COLO829 (cell line): ENCODE results near the gene MAGED2.
A peak's percentile ranks its signal among the peaks of the same experiment; 100 is the strongest.
"Not testable (repeated sequence)": the region's sequence is repeated elsewhere in the genome, so short reads cannot be mapped to it uniquely, and the experiment has no call there.

Source experiments
- DNase-seq: peaks from one replicate; pipeline ENCODE4 v3.0.0; 2012; ENCODE audit warnings: low spot score

MAGED2 gene, protein sequence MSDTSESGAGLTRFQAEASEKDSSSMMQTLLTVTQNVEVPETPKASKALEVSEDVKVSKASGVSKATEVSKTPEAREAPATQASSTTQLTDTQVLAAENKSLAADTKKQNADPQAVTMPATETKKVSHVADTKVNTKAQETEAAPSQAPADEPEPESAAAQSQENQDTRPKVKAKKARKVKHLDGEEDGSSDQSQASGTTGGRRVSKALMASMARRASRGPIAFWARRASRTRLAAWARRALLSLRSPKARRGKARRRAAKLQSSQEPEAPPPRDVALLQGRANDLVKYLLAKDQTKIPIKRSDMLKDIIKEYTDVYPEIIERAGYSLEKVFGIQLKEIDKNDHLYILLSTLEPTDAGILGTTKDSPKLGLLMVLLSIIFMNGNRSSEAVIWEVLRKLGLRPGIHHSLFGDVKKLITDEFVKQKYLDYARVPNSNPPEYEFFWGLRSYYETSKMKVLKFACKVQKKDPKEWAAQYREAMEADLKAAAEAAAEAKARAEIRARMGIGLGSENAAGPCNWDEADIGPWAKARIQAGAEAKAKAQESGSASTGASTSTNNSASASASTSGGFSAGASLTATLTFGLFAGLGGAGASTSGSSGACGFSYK

DNA sequence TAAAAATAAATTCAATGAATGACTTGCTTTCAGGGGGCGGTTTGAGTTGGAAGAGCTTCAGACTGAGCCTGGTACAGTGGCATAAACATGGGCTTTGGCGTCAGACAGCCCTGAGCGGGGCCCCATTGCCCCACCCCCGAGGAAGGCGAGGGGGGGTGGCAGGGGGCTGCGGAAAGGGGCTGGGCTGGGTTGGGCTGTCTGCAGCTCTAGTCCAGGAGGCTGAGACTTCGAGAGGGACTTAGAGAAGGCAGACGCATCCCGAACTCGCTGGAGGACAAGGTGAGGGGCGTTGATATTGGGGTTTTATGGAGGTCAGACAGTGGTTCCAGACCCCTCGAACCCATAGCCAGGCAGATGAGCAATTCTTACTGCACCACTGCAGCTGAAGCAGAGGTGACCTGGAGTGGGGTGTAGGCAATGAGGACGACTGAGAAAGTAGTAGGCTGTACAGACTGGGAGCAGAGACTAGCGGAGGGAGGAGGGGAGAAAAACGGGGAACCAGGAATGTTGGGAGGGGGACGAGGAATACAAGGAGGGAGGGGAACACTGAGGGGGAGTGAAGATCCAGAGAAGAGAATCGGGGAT, at the start of gene MAGED2:
TSS of gene MAGED2 (plus strand) at position 222 of the 585 bp plus-strand sequence. CDS start 1,587 bp downstream, outside the sequence.
- DNase-seq: no peak

DNA sequence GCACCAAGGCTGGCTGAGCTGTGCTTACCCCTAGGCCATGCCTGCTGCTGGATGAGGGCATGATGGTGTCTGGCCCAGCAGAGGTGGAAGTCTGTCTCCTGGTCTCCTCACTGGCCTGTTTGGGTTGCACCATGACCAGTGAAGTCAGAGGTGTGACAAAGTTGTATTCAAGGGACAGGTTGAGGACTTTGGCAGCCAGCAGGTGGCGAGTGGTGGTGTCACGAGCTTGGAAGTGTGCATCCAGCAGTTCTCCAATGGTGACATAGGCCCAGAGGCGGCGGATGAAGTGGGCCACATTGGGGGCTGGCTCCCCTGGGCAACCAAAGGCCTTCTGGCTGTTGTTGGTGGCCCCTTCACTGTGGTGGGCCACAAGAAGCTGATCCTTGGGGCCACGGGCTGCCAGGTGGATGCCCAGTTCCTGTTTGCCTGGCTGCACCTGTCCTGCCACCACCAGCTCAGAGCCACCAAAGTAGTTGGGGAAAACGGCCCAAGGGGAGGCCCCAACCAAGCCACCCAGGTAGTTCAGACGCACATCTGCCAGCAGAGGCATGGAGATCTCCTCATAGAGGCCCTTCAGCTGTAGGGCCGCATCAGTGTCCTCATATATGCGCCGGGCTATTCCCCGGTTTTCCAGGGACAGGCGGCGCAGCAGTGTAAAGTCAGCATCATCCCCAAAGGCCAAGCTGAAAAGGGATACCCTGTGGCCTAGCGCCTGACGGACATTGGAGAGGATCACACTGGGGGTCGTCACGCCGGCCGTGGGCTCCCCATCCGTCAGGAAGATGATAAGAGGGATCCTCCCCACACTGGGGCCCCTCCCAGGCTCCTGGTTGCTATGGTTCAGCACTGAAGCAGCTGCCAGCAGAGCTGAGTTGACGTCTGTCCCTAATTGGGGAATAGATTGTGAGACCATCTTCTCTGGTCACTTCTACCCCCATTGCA, 49.2 kb upstream of the MAGED2 start:
- no peak for DNase-seq

DNA sequence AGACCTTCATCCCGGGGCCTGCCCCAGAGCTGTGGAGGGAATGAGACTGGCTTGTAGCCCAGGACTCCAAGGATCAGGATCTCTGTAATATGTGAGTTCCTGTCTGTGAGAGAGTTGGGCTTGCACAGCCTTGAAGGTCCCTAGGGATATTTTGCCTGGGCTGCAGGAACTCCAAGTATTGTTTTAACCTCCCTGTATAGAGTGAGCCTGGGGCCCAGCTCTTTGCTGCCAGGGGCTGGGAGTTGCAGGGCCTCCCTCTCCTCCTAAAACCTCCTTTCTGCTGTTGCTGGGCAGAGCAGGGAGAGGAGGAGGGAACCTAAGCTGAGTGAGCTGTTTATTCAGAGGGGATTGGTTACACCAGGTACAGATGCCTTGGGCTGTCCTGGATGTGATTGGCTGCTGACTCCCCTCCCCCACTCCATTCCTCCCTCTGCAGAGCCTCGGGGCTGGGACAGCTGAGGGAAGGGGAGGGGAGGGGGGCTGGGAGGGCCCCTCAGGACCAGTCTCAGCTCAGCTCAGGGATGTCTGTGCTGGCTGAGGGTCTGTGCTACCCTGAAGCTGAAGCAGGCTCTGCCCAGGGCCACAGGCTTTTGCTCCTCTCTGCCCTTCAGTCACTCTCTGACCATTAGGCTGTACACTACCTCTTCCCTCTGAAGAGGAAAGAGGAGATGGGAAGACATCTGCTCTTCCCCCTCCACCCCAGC, 33.0 kb upstream of the MAGED2 start:
- DNase-seq: not testable (repeated sequence)

DNA sequence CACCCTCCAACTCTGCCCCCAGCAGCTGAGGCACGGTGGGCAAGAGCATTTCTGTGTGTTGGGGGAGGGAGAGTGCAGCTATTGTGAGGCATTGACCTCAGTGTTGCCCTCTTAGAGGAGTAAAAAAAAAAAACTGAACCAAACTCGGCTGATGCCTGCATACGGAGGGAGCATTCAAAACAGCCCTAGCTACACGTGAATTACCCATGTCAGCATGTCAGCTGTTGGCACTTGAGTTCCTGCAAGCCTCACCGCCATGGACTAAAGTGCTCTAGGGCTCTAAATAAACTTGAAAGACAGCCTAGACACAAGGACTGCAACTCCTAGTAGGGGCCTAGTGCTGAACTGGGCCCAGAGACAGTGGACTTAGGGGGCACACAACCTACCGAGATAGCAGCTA, 31.5 kb upstream of the MAGED2 start:
- DNase-seq: no peak

DNA sequence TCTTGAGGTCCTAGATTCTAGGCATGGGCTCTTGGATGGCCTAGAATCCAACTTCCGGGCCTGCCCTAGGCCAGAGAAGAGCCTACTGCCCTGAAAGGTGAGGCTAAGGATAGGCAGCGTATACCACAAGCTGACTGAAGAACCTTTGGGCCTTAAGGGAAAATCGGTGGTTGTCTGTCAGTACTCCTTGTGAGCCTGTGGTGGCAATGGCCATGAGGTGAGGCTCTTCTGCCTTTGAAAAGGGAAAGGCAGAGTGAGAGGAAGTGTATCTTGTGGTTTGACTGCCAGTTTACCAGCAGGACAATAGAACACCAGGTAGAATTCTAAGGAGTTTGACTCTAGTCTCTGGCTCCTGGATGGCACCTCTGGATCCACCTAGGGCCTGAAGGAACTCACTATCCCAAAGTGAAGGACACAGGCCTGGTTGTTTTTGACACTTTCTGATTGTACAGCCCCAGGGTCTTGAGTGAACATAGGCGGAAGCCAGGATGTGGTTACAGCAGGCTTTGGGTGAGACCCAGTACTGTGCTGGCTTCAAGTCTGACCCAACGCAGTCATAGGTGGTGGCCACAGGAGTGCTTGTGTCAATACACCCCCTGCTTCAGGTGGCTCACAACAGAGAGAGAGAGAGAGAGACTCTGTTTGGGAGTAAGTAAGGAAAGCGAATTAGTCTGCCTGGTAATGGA, 30.4 kb upstream of the MAGED2 start:
- DNase-seq: no peak

DNA sequence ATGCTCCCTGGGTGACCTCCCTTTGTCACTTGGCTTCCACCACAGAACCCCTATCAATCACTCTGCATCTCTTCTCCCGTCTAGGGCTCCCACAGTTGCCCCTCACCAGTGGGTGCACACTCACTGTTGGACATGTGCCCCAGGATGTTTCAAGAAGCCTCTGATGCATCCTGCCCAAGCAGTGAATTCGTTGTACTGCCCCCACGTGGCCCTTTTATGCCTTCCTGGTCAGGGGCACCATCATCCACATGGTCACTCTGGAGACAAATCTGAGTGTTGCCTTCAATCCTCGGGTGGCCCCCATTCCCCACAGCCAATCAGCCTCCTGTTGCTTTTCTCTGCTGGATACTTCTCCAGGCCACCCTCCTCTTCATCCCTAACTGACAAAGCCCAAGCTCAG, 21.6 kb upstream of the MAGED2 start:
- no peak for DNase-seq

DNA sequence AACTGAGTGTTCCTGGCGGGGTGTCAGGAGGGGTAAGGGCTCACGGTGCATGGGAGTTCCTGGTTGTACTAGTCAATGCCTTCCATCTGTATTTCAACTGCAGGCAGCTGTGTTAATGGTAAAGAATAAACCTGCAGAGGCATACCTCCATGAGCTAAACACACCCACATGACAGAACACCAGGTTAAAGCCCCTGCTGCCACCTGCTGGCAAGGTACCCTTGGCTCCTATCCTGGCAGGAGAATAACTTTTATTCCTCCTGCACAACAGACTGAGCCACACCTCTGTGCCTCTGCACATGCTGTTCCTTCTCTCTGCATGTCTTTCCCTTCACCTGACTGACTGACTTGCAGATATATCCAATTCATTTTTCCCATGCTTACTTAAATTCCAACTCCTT, 20.6 kb upstream of the MAGED2 start:
- no peak for DNase-seq

DNA sequence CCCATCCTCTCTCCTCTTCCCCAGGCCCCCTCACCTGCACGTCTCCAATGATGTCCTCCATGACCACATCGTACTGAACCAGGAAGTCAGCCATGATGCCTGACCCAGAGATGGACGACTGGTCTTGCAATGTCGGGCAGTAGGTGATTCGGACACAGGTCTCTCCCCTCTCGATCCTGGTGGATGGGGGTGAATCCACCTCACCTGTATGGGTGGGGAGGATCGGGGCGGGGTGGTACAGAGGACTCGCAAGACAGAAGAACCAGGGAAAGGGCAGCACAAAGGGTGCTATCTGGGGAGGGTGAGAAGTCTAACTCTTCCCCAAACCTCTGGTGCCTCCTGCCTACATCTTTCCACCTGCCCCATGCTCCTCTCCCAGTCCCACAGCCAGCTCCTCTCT, 19.1 kb upstream of the MAGED2 start:
- DNase-seq: no peak

DNA sequence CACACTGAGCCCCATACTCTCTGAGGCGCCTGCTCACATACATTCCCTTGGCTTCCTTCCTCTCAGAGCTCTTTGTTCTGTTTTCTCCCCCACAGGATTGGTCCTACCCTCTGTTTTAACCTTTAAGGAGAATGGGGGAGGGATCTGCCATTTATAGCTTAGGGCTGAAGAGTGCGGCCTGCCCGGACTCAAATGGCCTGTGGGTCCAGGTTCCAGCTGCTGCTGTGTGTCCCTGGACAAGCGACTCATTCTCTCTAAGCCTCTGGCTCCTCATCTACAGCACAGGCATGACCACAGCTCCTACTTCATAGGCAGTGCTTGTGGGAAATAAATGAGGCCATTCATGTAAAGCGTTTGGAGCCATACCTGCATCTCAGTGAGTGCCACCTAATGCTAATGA, 18.1 kb upstream of the MAGED2 start:
- not testable (repeated sequence) for DNase-seq

DNA sequence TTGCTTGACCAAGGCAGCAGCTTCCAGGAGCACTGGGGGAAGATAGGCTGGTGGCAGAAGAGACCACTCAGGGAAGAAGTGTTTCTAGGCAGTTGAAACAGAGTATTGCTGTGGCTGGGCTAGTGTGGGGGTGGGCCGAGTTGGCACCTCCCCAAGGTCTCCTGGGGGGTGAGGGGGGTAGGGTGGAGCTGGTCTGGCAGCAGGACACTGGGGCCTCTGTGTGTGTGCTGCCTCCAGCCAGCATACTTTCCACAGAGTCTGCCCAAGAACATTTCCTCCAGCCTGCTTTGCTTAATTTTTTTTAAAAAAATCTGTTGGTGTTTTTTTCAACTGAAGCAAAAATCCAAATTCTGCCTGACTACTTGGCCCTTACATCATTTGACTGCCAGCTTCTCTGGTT, 13.5 kb upstream of the MAGED2 start:
- peak; percentile 40 for DNase-seq

DNA sequence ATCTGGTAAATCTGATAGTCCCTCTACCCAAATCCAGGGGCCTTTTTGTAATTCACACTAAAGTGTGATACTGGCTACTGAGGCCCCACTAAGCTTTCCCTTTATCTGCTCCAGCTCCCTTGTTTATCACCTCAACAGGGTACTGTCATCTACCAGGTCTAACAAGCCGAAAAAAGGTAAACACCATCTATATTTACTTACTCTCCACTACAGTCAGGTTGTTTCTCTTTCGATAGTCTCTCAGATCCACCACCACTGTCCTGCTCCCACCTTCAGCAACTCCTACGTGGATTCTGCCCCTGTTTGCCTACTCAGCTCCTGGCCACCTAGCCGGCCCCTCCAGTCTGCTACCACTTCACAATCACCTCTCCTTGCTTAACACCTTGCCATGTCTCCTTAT, 12.8 kb upstream of the MAGED2 start:
- no peak for DNase-seq

DNA sequence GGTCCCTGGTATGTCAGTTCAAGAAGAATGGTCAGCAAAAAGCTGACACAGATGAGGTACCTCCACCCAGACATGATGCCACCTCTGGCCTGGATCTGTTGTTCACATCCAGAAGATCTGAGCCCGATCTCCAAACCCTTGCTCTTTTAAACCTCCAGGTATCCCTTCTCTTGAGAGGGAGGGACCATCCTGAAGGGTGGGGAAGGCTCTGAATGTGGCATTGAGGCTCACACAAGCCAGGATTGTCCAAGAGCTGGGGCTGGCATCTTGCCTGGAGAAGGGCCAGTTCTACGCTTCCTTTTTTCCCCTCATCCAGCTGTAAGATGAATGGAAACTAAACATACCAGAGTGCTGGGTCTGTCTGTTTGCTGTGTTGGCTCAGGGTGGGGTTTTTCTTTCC, 9.4 kb upstream of the MAGED2 start, which contains the start of gene ITIH6:
TSS of gene ITIH6 (minus strand) at position 119 of the 400 bp plus-strand sequence. CDS start at position 74, 45 bp downstream.
- DNase-seq: peak; percentile 37

DNA sequence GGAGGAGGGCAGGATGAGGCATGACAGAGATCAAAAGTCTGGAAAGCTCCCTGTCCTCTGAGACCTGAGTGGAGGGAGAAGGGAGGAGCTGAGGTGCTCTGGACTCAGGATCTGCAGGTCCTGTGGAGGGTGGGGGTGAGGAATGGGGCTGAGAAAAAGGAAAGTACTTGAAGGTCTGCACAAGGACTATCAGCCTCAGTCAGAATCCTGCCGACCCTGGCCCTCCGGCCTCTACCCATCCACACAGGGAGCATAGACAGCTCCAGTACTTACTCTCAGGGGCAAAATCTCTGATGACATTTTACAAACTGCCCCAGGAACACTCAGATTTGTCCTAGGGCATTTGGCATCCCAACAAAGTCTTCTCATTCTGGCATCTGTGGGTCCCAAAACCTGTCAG, 8.5 kb upstream of the MAGED2 start:
- DNase-seq: no peak

DNA sequence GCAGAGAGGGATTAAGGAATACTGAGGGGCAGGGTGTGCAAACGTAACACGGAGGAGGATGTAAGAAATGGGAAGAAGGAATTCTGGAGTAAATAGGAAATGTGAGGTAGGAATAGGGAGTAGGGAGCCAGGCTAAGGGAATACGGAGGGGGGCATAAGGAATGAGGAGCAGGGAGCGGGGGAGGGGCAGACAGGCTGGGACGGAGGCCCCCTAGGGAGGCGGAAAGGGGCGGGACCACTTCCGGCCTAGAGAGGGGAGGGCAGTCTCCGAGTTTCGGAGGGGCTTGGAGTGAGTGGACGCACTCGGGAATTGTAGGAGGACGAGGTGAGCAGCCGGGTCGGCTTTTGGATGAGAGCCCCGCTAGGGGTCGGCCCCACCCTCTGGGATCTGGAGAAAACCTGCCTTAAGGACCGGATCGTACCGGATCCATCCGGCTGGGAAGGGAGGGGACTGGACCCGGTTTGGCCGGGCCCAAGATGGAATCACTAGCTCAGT, 612 bp downstream of the MAGED2 start:
- peak; percentile 24 for DNase-seq

DNA sequence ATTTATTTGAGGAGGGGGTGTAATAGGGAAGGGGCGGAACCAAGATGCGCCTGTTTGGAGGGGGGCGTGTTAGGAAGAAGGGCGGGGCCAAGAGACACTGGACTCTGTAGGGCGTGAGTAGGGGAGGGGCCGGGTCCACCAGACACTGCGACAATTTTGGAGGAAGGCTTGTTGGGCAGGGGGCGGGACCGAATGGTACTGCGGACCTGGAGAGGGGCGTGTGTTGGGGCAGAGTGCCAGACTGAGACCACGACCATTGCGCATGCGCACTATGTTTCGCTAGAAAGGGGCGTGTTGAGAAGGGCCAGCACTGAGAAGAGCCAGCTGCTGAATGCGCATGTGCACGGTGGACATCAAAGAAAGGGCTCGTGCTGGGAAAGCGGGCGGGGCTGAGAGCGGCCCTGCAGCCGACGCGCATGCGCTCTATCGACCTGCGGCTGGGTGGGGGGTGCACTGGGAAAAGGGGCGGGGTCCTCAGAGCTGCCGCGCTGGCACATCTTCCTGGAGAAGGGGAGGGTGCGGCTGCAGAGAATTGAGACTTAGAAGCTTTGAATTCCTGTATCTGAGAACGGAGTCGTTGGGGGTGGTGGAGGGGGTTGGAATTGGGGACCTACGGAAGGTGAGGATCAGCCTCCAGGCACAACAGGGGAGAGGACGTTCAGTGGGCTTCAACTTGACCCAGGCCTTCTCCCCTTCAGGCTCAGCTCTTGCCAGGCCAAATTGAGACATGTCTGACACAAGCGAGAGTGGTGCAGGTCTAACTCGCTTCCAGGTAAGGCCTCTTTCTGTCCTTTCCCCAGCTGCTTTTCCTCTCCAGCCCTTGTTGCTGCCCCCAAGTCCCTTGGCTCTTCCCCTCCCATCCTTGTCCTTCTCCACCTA, 1.3 kb downstream of the MAGED2 start:
- peak; percentile 99 for DNase-seq

DNA sequence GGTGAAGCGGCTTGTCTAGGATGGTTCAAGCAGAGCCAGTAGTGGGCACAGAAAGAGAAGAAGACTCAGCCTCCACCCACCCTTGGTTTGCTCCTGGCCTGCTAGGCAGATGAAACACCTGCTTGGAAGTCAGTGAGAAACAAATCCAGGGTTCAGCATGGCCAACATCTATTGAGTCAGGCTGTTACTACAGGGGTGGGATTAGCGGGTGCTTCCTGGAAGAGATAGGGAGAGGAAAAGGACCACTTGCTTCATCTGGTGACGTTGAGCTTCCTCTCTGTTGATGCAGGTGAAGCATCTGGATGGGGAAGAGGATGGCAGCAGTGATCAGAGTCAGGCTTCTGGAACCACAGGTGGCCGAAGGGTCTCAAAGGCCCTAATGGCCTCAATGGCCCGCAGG, 3.0 kb downstream of the MAGED2 start:
- no peak for DNase-seq

DNA sequence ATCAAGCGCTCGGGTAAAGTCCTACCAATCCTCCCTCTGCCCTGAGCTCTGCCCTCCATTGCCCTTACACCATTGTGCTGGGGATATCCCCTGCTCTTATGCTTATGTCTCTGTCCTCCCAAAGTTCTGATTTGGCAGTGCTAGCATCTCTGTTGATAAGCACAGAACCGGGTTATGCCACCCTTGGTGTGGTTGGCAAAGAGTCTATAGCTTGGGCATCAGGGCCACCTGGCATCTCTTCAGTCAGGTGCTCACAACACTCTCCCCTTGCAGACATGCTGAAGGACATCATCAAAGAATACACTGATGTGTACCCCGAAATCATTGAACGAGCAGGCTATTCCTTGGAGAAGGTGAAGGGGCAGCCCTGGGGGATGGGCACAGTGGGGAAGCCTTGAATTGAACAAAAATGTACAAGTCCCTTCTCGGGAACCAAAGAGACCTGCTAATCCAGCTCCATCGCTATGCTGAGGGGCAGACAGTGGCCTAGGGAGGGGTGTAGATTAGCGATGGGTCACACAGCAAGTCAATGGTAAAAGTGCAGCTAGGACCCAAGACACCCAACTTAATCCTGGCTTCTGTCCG, 3.8 kb downstream of the MAGED2 start:
- DNase-seq: no peak

DNA sequence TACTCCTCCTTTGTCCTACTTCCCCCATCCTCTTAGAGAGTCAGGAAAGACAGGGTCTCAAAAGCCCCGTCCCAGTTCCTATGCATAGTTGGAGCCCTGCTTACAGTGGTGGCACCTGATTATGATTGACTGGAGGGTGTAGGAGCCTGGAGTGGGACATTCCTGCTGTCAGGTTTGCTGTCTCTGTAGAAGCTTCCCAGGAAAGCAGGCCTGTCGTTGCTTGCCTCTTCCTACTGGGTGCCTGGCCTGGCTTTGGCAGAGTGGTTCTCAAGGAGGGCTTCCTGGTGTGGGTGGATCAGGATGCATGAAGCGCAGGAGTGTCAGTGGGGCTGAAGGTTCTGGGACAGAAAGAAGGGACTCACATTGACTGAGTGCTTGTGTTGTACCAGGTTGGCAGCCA, 4.8 kb downstream of the MAGED2 start:
- DNase-seq: no peak

DNA sequence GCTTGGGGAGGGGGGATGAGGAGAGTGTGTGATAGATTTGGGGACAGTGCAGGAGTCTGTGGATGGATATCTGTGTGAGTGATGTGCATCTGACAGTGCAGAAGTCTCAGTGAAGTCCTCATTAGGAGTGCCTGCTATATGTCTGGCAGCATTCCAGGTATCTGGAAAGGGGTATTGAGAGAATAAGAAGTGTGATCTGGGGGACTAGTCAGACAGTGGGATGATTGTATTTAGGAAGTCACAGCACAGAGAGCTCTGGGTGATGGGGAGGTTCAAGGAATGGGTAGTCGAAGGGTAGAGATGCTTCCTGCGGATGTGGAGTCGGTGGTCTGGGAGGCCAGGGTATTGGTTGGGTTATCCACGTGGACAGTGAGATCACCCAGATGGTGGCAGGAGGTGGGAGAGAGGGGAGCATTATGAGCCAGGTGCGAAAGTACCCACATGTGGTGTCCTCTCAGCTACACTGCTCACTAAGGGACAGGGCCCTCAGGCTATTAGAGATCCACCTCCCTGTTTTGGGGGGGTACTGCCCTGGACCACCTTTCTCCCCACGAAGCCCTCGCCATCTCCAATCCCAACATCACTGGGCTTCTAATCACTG, 9.8 kb downstream of the MAGED2 start:
- DNase-seq: no peak
